HG03159 (cell line): ENCODE data around the gene ADAMTS2.

ENCODE experiments used
- ATAC-seq: cut with Tn5 transposase; IDR thresholded peaks from one replicate; pipeline ENCODE4 v1.9.1; 2021; ENCODE audit warnings: mild to moderate bottlenecking, moderate library complexity; ENCODE audit not compliant: unreplicated experiment

The ADAMTS2 gene

GRCh38 chr5:179204572-179204971, 140.7 kb downstream of the ADAMTS2 start:
- no peak for ATAC-seq

GRCh38 chr5:179203248-179203647, 142.0 kb downstream of the ADAMTS2 start:
- ATAC-seq, result no peak

- no peak for ATAC-seq
These were observed 143.3 kb downstream of the ADAMTS2 start for GRCh38 chr5:179201986-179202385.

GRCh38 chr5:179199246-179199645, 146.0 kb downstream of the ADAMTS2 start:
- ATAC-seq, result no peak

GRCh38 chr5:179198825-179199224, 146.4 kb downstream of the ADAMTS2 start:
- no peak for ATAC-seq

GRCh38 chr5:179196405-179197079, 148.7 kb downstream of the ADAMTS2 start:
- no peak for ATAC-seq

GRCh38 chr5:179195561-179196404, 149.5 kb downstream of the ADAMTS2 start:
- no peak for ATAC-seq

GRCh38 chr5:179194941-179195381, 150.3 kb downstream of the ADAMTS2 start:
- ATAC-seq, result no peak

GRCh38 chr5:179194201-179194910, 150.9 kb downstream of the ADAMTS2 start:
- ATAC-seq, result no peak

- ATAC-seq, result no peak
These were observed 151.5 kb downstream of the ADAMTS2 start for GRCh38 chr5:179193746-179194145.

GRCh38 chr5:179192891-179193470, 152.3 kb downstream of the ADAMTS2 start:
- ATAC-seq, result no peak

- no peak for ATAC-seq
These were observed 152.9 kb downstream of the ADAMTS2 start for GRCh38 chr5:179192185-179192890.

GRCh38 chr5:179191506-179192184, 153.6 kb downstream of the ADAMTS2 start:
- ATAC-seq, result no peak

GRCh38 chr5:179190851-179191505, 154.3 kb downstream of the ADAMTS2 start:
- no peak for ATAC-seq

GRCh38 chr5:179188636-179189035, 156.6 kb downstream of the ADAMTS2 start:
- ATAC-seq, result no peak

GRCh38 chr5:179187681-179188575, 157.3 kb downstream of the ADAMTS2 start:
- no peak for ATAC-seq

GRCh38 chr5:179187229-179187678, 158.0 kb downstream of the ADAMTS2 start:
- ATAC-seq, result no peak

GRCh38 chr5:179186801-179187200, 158.5 kb downstream of the ADAMTS2 start:
- ATAC-seq, result no peak
